Ureter (tissue), 1 donor: ENCODE results near the gene DBH. TPM values are rescaled to one million over a fixed set of nuclear protein-coding genes. Genes with fewer than 3 reads are reported as not detected.

Experiments used
- DNase-seq: peaks from one replicate; pipeline ENCODE4 v3.0.0-alpha.2; 2020; ENCODE audit warnings: low spot score
- total RNA-seq: library from RNA; stranded (reverse); gene quantifications from one replicate; pipeline ENCODE4 v1.2.4, GENCODE V29; 2023
- donor health status: DM: yes; HTN: yes; CAD: no.

Gene DBH
- total RNA-seq, 1 donor from 2014 or later = not detected

DNA sequence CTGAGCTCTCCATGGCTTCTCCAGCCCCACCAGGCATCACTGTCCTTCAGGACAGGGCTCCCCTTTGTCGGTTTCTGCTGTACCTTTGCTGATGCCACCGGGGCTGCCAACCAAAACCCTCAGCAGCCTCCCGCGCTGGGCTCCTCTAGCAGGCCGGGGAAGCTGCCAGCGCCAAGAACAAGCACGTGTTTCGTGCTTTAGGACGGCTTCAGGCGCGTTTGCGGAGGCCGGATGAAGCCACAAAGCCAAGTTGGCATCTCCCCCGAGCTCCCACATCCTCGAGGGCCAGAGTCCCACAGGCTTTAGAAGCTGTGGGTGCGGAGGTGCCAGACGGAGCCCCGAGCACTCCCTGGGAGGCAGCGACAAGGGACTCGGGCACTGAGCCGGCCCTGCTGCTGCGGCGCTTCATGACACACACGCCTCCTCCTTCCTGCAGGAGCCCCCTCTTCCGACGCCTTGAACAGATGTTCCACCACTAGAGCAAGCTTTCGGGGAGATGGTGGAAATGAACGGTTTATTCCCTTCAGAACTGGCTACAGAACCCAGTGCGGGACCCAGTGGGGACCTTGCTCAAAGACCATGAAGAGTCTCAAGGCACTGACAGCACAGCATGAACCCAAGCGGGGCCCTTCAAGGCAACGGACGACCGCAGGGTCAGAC is 65.3 kb downstream of the DBH start:
- DNase-seq = no peak

- DNase-seq = no peak
Observed at GRCh38 chr9:133701981-133702797, 66.0 kb downstream of the DBH start.

GRCh38 chr9:133702798-133703590 is 66.8 kb downstream of the DBH start:
- no peak for DNase-seq

GRCh38 chr9:133703591-133704399 is 67.6 kb downstream of the DBH start:
- DNase-seq = no peak

GRCh38 chr9:133704711-133705181 is 68.6 kb downstream of the DBH start:
- DNase-seq = no peak

- no peak for DNase-seq
Observed at GRCh38 chr9:133705576-133705975, 69.4 kb downstream of the DBH start.

- no peak for DNase-seq
Observed at GRCh38 chr9:133706307-133707050, 70.3 kb downstream of the DBH start.

GRCh38 chr9:133707065-133707762 is 71.1 kb downstream of the DBH start:
- DNase-seq = no peak

GRCh38 chr9:133707763-133708245 is 71.6 kb downstream of the DBH start:
- no peak for DNase-seq

GRCh38 chr9:133708246-133709014 is 72.3 kb downstream of the DBH start:
- DNase-seq = no peak

Other genes with a start within 250 kb of the DBH start
- 19.5 TPM for gene REXO4, start 218.4 kb upstream of the DBH start, total RNA-seq
- 3.5 TPM for gene ADAMTS13, start 214.0 kb upstream of the DBH start, total RNA-seq
- 24.9 TPM for gene CACFD1, start 176.4 kb upstream of the DBH start, total RNA-seq
- 19.6 TPM for gene SLC2A6, start 157.3 kb upstream of the DBH start, total RNA-seq
- not detected for gene MYMK, start 111.4 kb upstream of the DBH start, total RNA-seq
- 8.8 TPM for gene ADAMTSL2, start 101.7 kb upstream of the DBH start, total RNA-seq
- not detected for gene FAM163B, start 27.0 kb upstream of the DBH start, total RNA-seq
- gene SARDH, start 102.0 kb downstream of the DBH start, total RNA-seq = 4.1 TPM